Loucy (cell line): Measurements from ENCODE around the gene SUSD5.

Experiments used
- H2AFZ ChIP-seq: fragments of 200-600 bp; sonication (generic); 2 replicates; pipeline ENCODE4 v1.6.0; 2016; ENCODE audit warnings: antibody characterized with exemption, mild to moderate bottlenecking, low read length, moderate library complexity
- H3F3A ChIP-seq: fragments of 200-600 bp; 2 replicates; pipeline ENCODE4 v1.6.0; 2016; ENCODE audit warnings: antibody characterized with exemption, low read depth, mild to moderate bottlenecking
- H3K27me3 ChIP-seq: fragments of 200-600 bp; sonication (generic); 2 replicates; pipeline ENCODE4 v1.6.1; 2014; ENCODE audit warnings: low read length, mild to moderate bottlenecking; ENCODE audit not compliant: insufficient read depth, poor library complexity, severe bottlenecking
- H3K36me3 ChIP-seq: fragments of 200-600 bp; sonication (generic); 2 replicates; pipeline ENCODE4 v1.6.1; 2016; ENCODE audit warnings: low read length; ENCODE audit not compliant: insufficient read depth
- H3K4me1 ChIP-seq: fragments of 200-600 bp; sonication (generic); 2 replicates; pipeline ENCODE4 v1.5.1; 2014; ENCODE audit warnings: low read length, mild to moderate bottlenecking; ENCODE audit not compliant: insufficient read depth, poor library complexity, severe bottlenecking
- H3K4me2 ChIP-seq: fragments of 200-600 bp; sonication (generic); 2 replicates; pipeline ENCODE4 v1.6.0; 2014; ENCODE audit warnings: antibody characterized with exemption, low read length, low read depth, mild to moderate bottlenecking; ENCODE audit not compliant: poor library complexity, severe bottlenecking
- H3K4me3 ChIP-seq: fragments of 200-600 bp; sonication (generic); 2 replicates; pipeline ENCODE4 v1.5.1; 2014; ENCODE audit warnings: low read length, mild to moderate bottlenecking, mixed read lengths; ENCODE audit not compliant: poor library complexity, severe bottlenecking
- H3K79me2 ChIP-seq: fragments of 200-600 bp; sonication (generic); 2 replicates; pipeline ENCODE4 v1.6.1; 2014; ENCODE audit warnings: low read length; ENCODE audit not compliant: insufficient read depth
- H3K9ac ChIP-seq: fragments of 200-600 bp; sonication (generic); 2 replicates; pipeline ENCODE4 v1.6.0; 2014; ENCODE audit warnings: mild to moderate bottlenecking, low read depth, low read length, moderate library complexity; ENCODE audit not compliant: poor library complexity, severe bottlenecking
- H3K9me2 ChIP-seq: fragments of 200-600 bp; sonication (generic); replicated peaks from 2 replicates; pipeline ENCODE4 v1.6.1; 2016; ENCODE audit warnings: low read depth, low read length, mixed read lengths
- H3K9me3 ChIP-seq: fragments of 200-600 bp; sonication (generic); 2 replicates; pipeline ENCODE4 v1.6.1; 2014; ENCODE audit warnings: mild to moderate bottlenecking, antibody characterized with exemption, low read length, low read depth; ENCODE audit not compliant: insufficient read depth
- H4K20me1 ChIP-seq: fragments of 200-600 bp; sonication (generic); 2 replicates; pipeline ENCODE4 v1.6.0; 2014; ENCODE audit warnings: antibody characterized with exemption, low read length, mild to moderate bottlenecking; ENCODE audit not compliant: insufficient read depth, poor library complexity, severe bottlenecking
- EZH2phosphoT487 ChIP-seq: fragments of 200-600 bp; IDR thresholded peaks from 2 replicates; pipeline ENCODE4 v1.6.1; 2018; ENCODE audit warnings: antibody characterized with exemption, mild to moderate bottlenecking, moderate library complexity, borderline replicate concordance
- TF ChIP-seq, protein P1 (sequence below): fragments of 200-600 bp; sonication (generic); conservative IDR thresholded peaks from 2 replicates; pipeline ENCODE4 v1.5.1; 2014; ENCODE audit warnings: mild to moderate bottlenecking, antibody characterized with exemption, low read length

SUSD5 gene

DNA sequence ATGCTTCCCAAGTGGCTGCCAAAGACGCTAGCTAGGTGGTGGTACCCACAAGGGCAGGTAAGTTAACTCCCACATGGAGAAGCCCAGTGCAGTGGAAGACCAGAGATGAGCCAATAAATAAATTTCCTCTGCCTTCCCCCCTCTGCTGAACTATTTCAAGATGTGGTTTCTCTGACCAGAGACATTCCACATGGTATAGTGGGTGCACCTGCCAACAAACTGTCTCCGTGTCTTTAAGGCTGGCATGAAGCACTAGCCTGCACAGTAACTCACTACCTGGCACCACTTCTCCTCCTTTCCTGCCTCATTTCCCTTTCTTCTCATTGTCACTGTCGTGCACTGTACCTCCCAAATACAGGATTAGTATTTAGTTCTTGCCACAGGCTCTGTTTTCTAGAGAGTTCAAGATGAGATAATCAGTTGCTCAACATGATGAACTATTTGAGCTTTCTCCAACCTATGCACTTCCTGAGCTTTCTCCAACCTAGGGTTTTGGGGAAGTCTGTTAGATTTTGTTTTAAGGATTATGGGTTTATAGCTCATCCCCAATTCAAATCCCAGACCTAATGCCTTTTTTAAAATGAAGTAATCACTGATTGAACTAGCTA is 113.2 kb downstream of the SUSD5 start:
- H3F3A ChIP-seq: no peaks in the 10 kb centered on the region
- TF ChIP-seq EZH2phosphoT487: no peak
- TF ChIP-seq, protein P1, sequence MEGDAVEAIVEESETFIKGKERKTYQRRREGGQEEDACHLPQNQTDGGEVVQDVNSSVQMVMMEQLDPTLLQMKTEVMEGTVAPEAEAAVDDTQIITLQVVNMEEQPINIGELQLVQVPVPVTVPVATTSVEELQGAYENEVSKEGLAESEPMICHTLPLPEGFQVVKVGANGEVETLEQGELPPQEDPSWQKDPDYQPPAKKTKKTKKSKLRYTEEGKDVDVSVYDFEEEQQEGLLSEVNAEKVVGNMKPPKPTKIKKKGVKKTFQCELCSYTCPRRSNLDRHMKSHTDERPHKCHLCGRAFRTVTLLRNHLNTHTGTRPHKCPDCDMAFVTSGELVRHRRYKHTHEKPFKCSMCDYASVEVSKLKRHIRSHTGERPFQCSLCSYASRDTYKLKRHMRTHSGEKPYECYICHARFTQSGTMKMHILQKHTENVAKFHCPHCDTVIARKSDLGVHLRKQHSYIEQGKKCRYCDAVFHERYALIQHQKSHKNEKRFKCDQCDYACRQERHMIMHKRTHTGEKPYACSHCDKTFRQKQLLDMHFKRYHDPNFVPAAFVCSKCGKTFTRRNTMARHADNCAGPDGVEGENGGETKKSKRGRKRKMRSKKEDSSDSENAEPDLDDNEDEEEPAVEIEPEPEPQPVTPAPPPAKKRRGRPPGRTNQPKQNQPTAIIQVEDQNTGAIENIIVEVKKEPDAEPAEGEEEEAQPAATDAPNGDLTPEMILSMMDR: no peak
- H3K79me2 ChIP-seq: no peaks in the 10 kb centered on the region
- H3K9me2 ChIP-seq: no peaks in the 10 kb centered on the region
- no peaks in the 10 kb centered on the region for H4K20me1 ChIP-seq
- no peak overlapping the region for H3K4me2 ChIP-seq
- H3K4me3 ChIP-seq: no peak overlapping the region
- H3K36me3 ChIP-seq: no peaks in the 10 kb centered on the region
- no peaks in the 10 kb centered on the region for H3K4me1 ChIP-seq
- no peak overlapping the region for H2AFZ ChIP-seq
- H3K27me3 ChIP-seq: no peaks in the 10 kb centered on the region
- no peaks in the 10 kb centered on the region for H3K9me3 ChIP-seq
- H3K9ac ChIP-seq: no peak overlapping the region

DNA sequence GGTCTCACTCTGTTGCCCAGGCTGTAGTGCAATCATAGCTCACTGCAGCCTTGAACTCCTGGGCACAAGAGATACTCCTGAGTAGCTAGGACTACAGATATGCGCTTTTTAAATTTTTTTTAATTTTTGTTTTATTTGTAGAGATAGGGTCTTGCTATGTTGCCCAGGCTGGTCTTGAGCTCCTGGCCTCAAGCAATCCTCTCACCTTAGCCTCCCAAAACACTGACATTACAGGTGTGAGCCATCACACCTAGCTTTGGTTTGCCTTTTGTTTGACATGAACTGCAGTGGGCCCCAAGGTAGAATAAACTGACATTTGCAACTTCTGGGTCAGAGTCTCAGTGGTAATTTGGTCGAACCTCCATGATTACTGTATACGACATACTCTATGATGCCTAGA is 113.8 kb downstream of the SUSD5 start:
- no peak for TF ChIP-seq EZH2phosphoT487
- TF ChIP-seq, protein P1: no peak

DNA sequence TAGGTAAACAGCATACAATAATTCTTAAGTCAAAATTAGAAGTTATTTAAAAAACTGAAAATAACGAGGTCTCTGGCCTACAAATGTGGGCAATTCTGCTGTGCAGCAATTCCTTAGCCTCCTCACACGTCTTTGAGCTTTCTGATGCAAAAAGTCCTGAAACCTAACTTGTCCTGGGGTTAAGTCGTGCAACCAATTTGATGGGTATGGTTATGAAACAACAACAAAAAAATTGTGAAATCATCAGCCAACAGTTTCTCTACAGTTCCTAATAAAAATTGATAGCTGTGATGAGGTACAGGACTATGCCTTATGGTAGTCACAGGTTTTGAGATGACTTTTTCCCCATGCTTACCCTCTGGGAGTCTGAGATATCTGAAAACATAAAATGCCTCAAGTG is 115.1 kb downstream of the SUSD5 start:
- no peaks in the 10 kb centered on the region for H3K27me3 ChIP-seq
- no peak overlapping the region for H3K9ac ChIP-seq
- no peaks in the 10 kb centered on the region; the same call in 1 of the 2 replicates for H3F3A ChIP-seq
- no peaks in the 10 kb centered on the region for H3K9me3 ChIP-seq
- H3K36me3 ChIP-seq: no peaks in the 10 kb centered on the region
- no peaks in the 10 kb centered on the region for H3K79me2 ChIP-seq
- no peaks in the 10 kb centered on the region for H3K9me2 ChIP-seq
- H3K4me1 ChIP-seq: no peaks in the 10 kb centered on the region
- H4K20me1 ChIP-seq: no peaks in the 10 kb centered on the region
- no peak for TF ChIP-seq EZH2phosphoT487
- TF ChIP-seq, protein P1: no peak
- no peak overlapping the region for H3K4me2 ChIP-seq
- H2AFZ ChIP-seq: no peak overlapping the region
- H3K4me3 ChIP-seq: no peak overlapping the region

More for the DNA sequence above, 113.8 kb downstream of the SUSD5 start:
- H3K27me3 ChIP-seq: no peaks in the 10 kb centered on the region
- H3K4me1 ChIP-seq: no peaks in the 10 kb centered on the region
- H4K20me1 ChIP-seq: no peaks in the 10 kb centered on the region
- no peaks in the 10 kb centered on the region for H3K9me3 ChIP-seq
- no peaks in the 10 kb centered on the region for H3K9me2 ChIP-seq
- no peak overlapping the region for H3K9ac ChIP-seq
- H3F3A ChIP-seq: no peaks in the 10 kb centered on the region
- H3K79me2 ChIP-seq: no peaks in the 10 kb centered on the region
- no peak overlapping the region for H3K4me2 ChIP-seq
- H2AFZ ChIP-seq: no peak overlapping the region
- H3K4me3 ChIP-seq: no peak overlapping the region
- no peaks in the 10 kb centered on the region for H3K36me3 ChIP-seq
